ENCODE results near the gene CAPN9.

GRCh38 chr1:230834292-230834691, 87.1 kb downstream of the CAPN9 start:
- TF ChIP-seq POLR2AphosphoS5 (IDR thresholded peaks at IDR 0.05; ENCODE audit: low read depth, low read length) (no peak), POU2F2 (IDR thresholded peaks at IDR 0.05; ENCODE audit: low read depth, low read length) (no peak)

Measured in GM12891 (cell line).